OCI-LY7 (cell line): ENCODE data around the gene ANKRD13B. TPM values are rescaled to one million over a fixed set of nuclear protein-coding genes. Genes with fewer than 3 reads are reported as not detected.

ENCODE experiments used
- BruUV-seq: library from RNA; stranded (reverse); fragments of 400-500 nt; replicated peaks from 2 replicates; lab custom pipeline; 2021; lab: Mats Ljungman, UMichigan
- CTCF ChIA-PET: fragments of 300-600 bp; sonication (Branson Sonifier 250); formaldehyde crosslinking; loops from one replicate; lab custom pipeline; 2022; ENCODE audit warnings: antibody characterized with exemption; ENCODE audit not compliant: unreplicated experiment; lab: Charles Lee
- POLR2A ChIA-PET: fragments of 300-600 bp; sonication (Branson Sonifier 250); formaldehyde crosslinking; loops from one replicate; lab custom pipeline; 2022; ENCODE audit warnings: antibody characterized with exemption; lab: Charles Lee
- DNase-seq: peaks from one replicate; pipeline ENCODE4 v3.0.0-alpha.2; 2015; ENCODE audit warnings: low spot score
- H2AFZ ChIP-seq: fragments of 200-600 bp; sonication (generic), shearing (Covaris generic); 2 replicates; pipeline ENCODE4 v1.6.1; 2014; ENCODE audit warnings: mild to moderate bottlenecking, antibody characterized with exemption, low read length, moderate library complexity
- H3K27ac ChIP-seq: fragments of 200-600 bp; sonication (generic); 2 replicates; pipeline ENCODE4 v1.5.1; 2014; ENCODE audit warnings: mixed run types, low read depth, mild to moderate bottlenecking, moderate library complexity, low read length, inconsistent platforms; ENCODE audit not compliant: poor library complexity, severe bottlenecking
- H3K36me3 ChIP-seq: fragments of 200-600 bp; sonication (generic); 2 replicates; pipeline ENCODE4 v1.6.1; 2014; ENCODE audit warnings: mild to moderate bottlenecking, antibody characterized with exemption, low read length, moderate library complexity, mixed read lengths; ENCODE audit not compliant: insufficient read depth
- H3K4me1 ChIP-seq: fragments of 200-600 bp; sonication (generic); 2 replicates; pipeline ENCODE4 v1.5.1; 2014; ENCODE audit warnings: mild to moderate bottlenecking, low read length; ENCODE audit not compliant: insufficient read depth, poor library complexity, severe bottlenecking
- H3K4me2 ChIP-seq: fragments of 200-600 bp; sonication (generic); 2 replicates; pipeline ENCODE4 v1.6.1; 2014; ENCODE audit warnings: mild to moderate bottlenecking, low read length
- H3K4me3 ChIP-seq: fragments of 200-600 bp; sonication (generic); 2 replicates; pipeline ENCODE4 v1.5.1; 2014; ENCODE audit warnings: mild to moderate bottlenecking, low read depth, low read length; ENCODE audit not compliant: poor library complexity, severe bottlenecking
- H3K79me2 ChIP-seq: fragments of 200-600 bp; sonication (generic); 2 replicates; pipeline ENCODE4 v1.6.1; 2016; ENCODE audit warnings: low read depth, mild to moderate bottlenecking, low read length, moderate library complexity, mixed read lengths; ENCODE audit not compliant: insufficient read depth
- H3K9me2 ChIP-seq: fragments of 200-600 bp; sonication (generic); 2 replicates; pipeline ENCODE4 v1.6.1; 2016; ENCODE audit warnings: mild to moderate bottlenecking, low read length, mixed read lengths; ENCODE audit not compliant: insufficient read depth
- H3K9me3 ChIP-seq: fragments of 200-600 bp; sonication (generic); 2 replicates; pipeline ENCODE4 v1.6.1; 2014; ENCODE audit warnings: mild to moderate bottlenecking, mixed run types, low read length, mixed read lengths
- H4K20me1 ChIP-seq: fragments of 200-600 bp; sonication (generic); 2 replicates; pipeline ENCODE4 v1.6.1; 2014; ENCODE audit warnings: mild to moderate bottlenecking, antibody characterized with exemption, low read length, moderate library complexity, mixed read lengths; ENCODE audit not compliant: insufficient read depth
- CTCF ChIP-seq: fragments of 200-600 bp; sonication (generic); conservative IDR thresholded peaks from 2 replicates; pipeline ENCODE4 v1.5.1; 2014; ENCODE audit warnings: mild to moderate bottlenecking, antibody characterized with exemption, low read length, moderate library complexity, mixed read lengths
- EZH2phosphoT487 ChIP-seq: fragments of 200-600 bp; sonication (generic); IDR thresholded peaks from 2 replicates; pipeline ENCODE4 v1.6.1; 2018; ENCODE audit warnings: low read depth, borderline replicate concordance, mild to moderate bottlenecking, mixed run types, antibody characterized with exemption, low read length, moderate library complexity, mixed read lengths
- intact Hi-C: fragments of 100-400 bp; cut with micrococcal nuclease; formaldehyde crosslinking; loops from one replicate; pipeline ENCODE4 v1.10.0; 2022; ENCODE audit not compliant: unreplicated experiment
- total RNA-seq, 2 experiments: library from RNA; depleted of rRNA in 1 of 2; stranded (reverse); fragments of >200 nt in 1 of 2; shearing (Covaris generic) in 1 of 2; gene quantifications; 2 replicates each; pipeline ENCODE4 v1.2.3, GENCODE V29; 2014 to 2022

ANKRD13B gene
- total RNA-seq, 2 experiments from 2014 or later, result 22.8 to 30.5 TPM

GRCh38 chr17:29595943-29596774 lies 3.2 kb downstream of the ANKRD13B start:
- BruUV-seq, result no TSS peak
- Histone ChIP-seq H3K9me2 (no peaks in the 10 kb centered on the region), H3K36me3 (no peaks in the 10 kb centered on the region), H4K20me1 (peaks cover 11% of the 10 kb centered on the region; the same call in 1 of the 2 replicates), H3K4me3 (no peak overlapping the region), H3K27ac (no peak overlapping the region), H3K4me2 (no peak overlapping the region), H2AFZ (no peak overlapping the region), H3K4me1 (peaks cover 32% of the 10 kb centered on the region), H3K79me2 (peaks cover 7% of the 10 kb centered on the region; the same call in 1 of the 2 replicates), H3K9me3 (no peaks in the 10 kb centered on the region)
- intact Hi-C loops, result no loop called here
- ChIA-PET POLR2A (no interaction called here), CTCF (no interaction called here)
- TF ChIP-seq EZH2phosphoT487 (no peak), CTCF (no peak)
- no peak for DNase-seq

GRCh38 chr17:29596811-29597210 lies 3.9 kb downstream of the ANKRD13B start:
- Histone ChIP-seq H3K4me2 (no peak overlapping the region), H3K4me1 (peaks cover 27% of the 10 kb centered on the region), H3K27ac (no peak overlapping the region), H3K9me2 (no peaks in the 10 kb centered on the region), H3K4me3 (no peak overlapping the region), H3K36me3 (no peaks in the 10 kb centered on the region), H3K79me2 (peaks cover 7% of the 10 kb centered on the region; the same call in 1 of the 2 replicates), H2AFZ (no peak overlapping the region), H4K20me1 (peaks cover 11% of the 10 kb centered on the region; the same call in 1 of the 2 replicates), H3K9me3 (no peaks in the 10 kb centered on the region)
- ChIA-PET POLR2A (no interaction called here), CTCF (no interaction called here)
- DNase-seq, result no peak
- intact Hi-C loops, result no loop called here
- TF ChIP-seq EZH2phosphoT487, result no peak
- no peak for TF ChIP-seq CTCF
- no TSS peak for BruUV-seq
